OCI-LY1 (cell line): ENCODE results near the gene OR10G7.

Experiments
- H2AFZ ChIP-seq: fragments of 200-600 bp; sonication (generic), shearing (Covaris generic); 2 replicates; pipeline ENCODE4 v1.6.0; 2014; ENCODE audit warnings: antibody characterized with exemption, mild to moderate bottlenecking, low read length
- H3F3A ChIP-seq: fragments of 200-600 bp; sonication (generic), shearing (Covaris generic); 2 replicates; pipeline ENCODE4 v1.6.0; 2014; ENCODE audit warnings: mild to moderate bottlenecking, antibody characterized with exemption, low read length, moderate library complexity; ENCODE audit not compliant: insufficient read depth
- H3K27ac ChIP-seq: fragments of 200-600 bp; sonication (generic); 2 replicates; pipeline ENCODE4 v1.5.1; 2014; ENCODE audit warnings: low read length, mixed run types, mild to moderate bottlenecking, low read depth; ENCODE audit not compliant: poor library complexity, severe bottlenecking
- H3K27me3 ChIP-seq: fragments of 200-600 bp; sonication (generic); 2 replicates; pipeline ENCODE4 v1.6.0; 2014; ENCODE audit warnings: antibody characterized with exemption, mild to moderate bottlenecking, low read length, moderate library complexity; ENCODE audit not compliant: insufficient read depth
- H3K36me3 ChIP-seq: fragments of 200-600 bp; sonication (generic); 2 replicates; pipeline ENCODE4 v1.6.1; 2014; ENCODE audit warnings: mild to moderate bottlenecking, antibody characterized with exemption, low read length, moderate library complexity, mixed read lengths; ENCODE audit not compliant: insufficient read depth
- H3K4me1 ChIP-seq: fragments of 200-600 bp; sonication (generic); 2 replicates; pipeline ENCODE4 v1.5.1; 2014; ENCODE audit warnings: mild to moderate bottlenecking, low read length, moderate library complexity; ENCODE audit not compliant: insufficient read depth, severe bottlenecking
- H3K4me2 ChIP-seq: fragments of 200-600 bp; sonication (generic), shearing (Covaris generic); 2 replicates; pipeline ENCODE4 v1.6.1; 2014; ENCODE audit warnings: low read length
- H3K4me3 ChIP-seq: fragments of 200-600 bp; sonication (generic); 2 replicates; pipeline ENCODE4 v1.5.1; 2014; ENCODE audit warnings: low read length, low read depth, mild to moderate bottlenecking, mixed read lengths; ENCODE audit not compliant: poor library complexity, severe bottlenecking
- H3K79me2 ChIP-seq: fragments of 200-600 bp; shearing (Covaris generic); 2 replicates; pipeline ENCODE4 v1.6.1; 2016; ENCODE audit warnings: mixed run types, low read length, mixed read lengths; ENCODE audit not compliant: insufficient read depth
- H3K9ac ChIP-seq: fragments of 200-600 bp; sonication (generic), shearing (Covaris generic); 2 replicates; pipeline ENCODE4 v1.6.1; 2014; ENCODE audit warnings: mild to moderate bottlenecking, low read length, mixed read lengths
- H3K9me2 ChIP-seq: fragments of 200-600 bp; sonication (generic), shearing (Covaris generic); 2 replicates; pipeline ENCODE4 v1.6.1; 2014; ENCODE audit warnings: low read depth, mild to moderate bottlenecking, low read length, mixed read lengths
- H3K9me3 ChIP-seq: fragments of 200-600 bp; shearing (Covaris generic); 2 replicates; pipeline ENCODE4 v1.6.1; 2014; ENCODE audit warnings: low read length, mixed read lengths
- H4K20me1 ChIP-seq: fragments of 200-600 bp; sonication (generic), shearing (Covaris generic); 2 replicates; pipeline ENCODE4 v1.6.0; 2016; ENCODE audit warnings: mild to moderate bottlenecking, low read length; ENCODE audit not compliant: insufficient read depth
- CTCF ChIP-seq: fragments of 200-600 bp; sonication (generic), shearing (Covaris generic); IDR thresholded peaks from 2 replicates; pipeline ENCODE4 v1.5.1; 2017; ENCODE audit warnings: mild to moderate bottlenecking, antibody characterized with exemption, low read length, moderate library complexity, mixed read lengths
- EZH2 ChIP-seq: fragments of 200-600 bp; sonication (generic), shearing (Covaris generic); IDR thresholded peaks from 2 replicates; pipeline ENCODE4 v1.8.0; 2017; ENCODE audit warnings: borderline replicate concordance, mixed run types, mild to moderate bottlenecking, antibody characterized with exemption, low read length, moderate library complexity, mixed read lengths

The OR10G7 gene

GRCh38 chr11:124079631-124080326 lies 38.7 kb upstream of the OR10G7 start:
- no peaks in the 10 kb centered on the region for H3K9me3 ChIP-seq
- TF ChIP-seq EZH2 (no peak), CTCF (no peak)
- no peak overlapping the region for H3K4me3 ChIP-seq
- H3K4me2 ChIP-seq, result no peak overlapping the region
- H3K36me3 ChIP-seq, result no peaks in the 10 kb centered on the region
- H3K4me1 ChIP-seq, result no peaks in the 10 kb centered on the region
- no peaks in the 10 kb centered on the region for H3F3A ChIP-seq
- no peaks in the 10 kb centered on the region for H4K20me1 ChIP-seq
- no peaks in the 10 kb centered on the region for H3K79me2 ChIP-seq
- no peaks in the 10 kb centered on the region for H3K9me2 ChIP-seq
- no peak overlapping the region for H3K27ac ChIP-seq
- H3K27me3 ChIP-seq, result no peaks in the 10 kb centered on the region
- H3K9ac ChIP-seq, result no peak overlapping the region
- no peak overlapping the region for H2AFZ ChIP-seq

- H3K27ac ChIP-seq, result no peak overlapping the region
- no peaks in the 10 kb centered on the region for H4K20me1 ChIP-seq
- no peak overlapping the region for H2AFZ ChIP-seq
- no peak overlapping the region for H3K4me3 ChIP-seq
- H3K27me3 ChIP-seq, result no peaks in the 10 kb centered on the region
- H3K9ac ChIP-seq, result no peak overlapping the region
- no peaks in the 10 kb centered on the region for H3K9me2 ChIP-seq
- H3K4me2 ChIP-seq, result no peak overlapping the region
- no peaks in the 10 kb centered on the region for H3K4me1 ChIP-seq
- H3K9me3 ChIP-seq, result no peaks in the 10 kb centered on the region
- TF ChIP-seq CTCF (no peak), EZH2 (no peak)
- H3K36me3 ChIP-seq, result no peaks in the 10 kb centered on the region
- no peaks in the 10 kb centered on the region for H3F3A ChIP-seq
- H3K79me2 ChIP-seq, result no peaks in the 10 kb centered on the region
Measured at GRCh38 chr11:124078591-124078990, 37.5 kb upstream of the OR10G7 start.

- no peak overlapping the region for H3K4me2 ChIP-seq
- TF ChIP-seq CTCF (no peak), EZH2 (no peak)
- H3K4me3 ChIP-seq, result no peak overlapping the region
- H3K27ac ChIP-seq, result no peak overlapping the region
- no peaks in the 10 kb centered on the region for H3K36me3 ChIP-seq
- H3K9me2 ChIP-seq, result no peaks in the 10 kb centered on the region
- H3F3A ChIP-seq, result no peaks in the 10 kb centered on the region
- H3K4me1 ChIP-seq, result no peaks in the 10 kb centered on the region
- H2AFZ ChIP-seq, result no peak overlapping the region
- H3K9me3 ChIP-seq, result no peaks in the 10 kb centered on the region
- H4K20me1 ChIP-seq, result no peaks in the 10 kb centered on the region
- no peaks in the 10 kb centered on the region for H3K79me2 ChIP-seq
- H3K27me3 ChIP-seq, result no peaks in the 10 kb centered on the region
- no peak overlapping the region for H3K9ac ChIP-seq
Measured at GRCh38 chr11:124077266-124077665, 36.1 kb upstream of the OR10G7 start.
